K562 (cell line): ENCODE data around the gene PGRMC2. TPM values are rescaled to one million over a fixed set of nuclear protein-coding genes. Genes with fewer than 3 reads are reported as not detected.

Source experiments
- HDAC3 ChIP-seq: fragments of 450-650 bp; IDR thresholded peaks from 2 replicates; pipeline ENCODE4 v1.6.1; 2018; ENCODE audit warnings: borderline replicate concordance, mild to moderate bottlenecking, moderate library complexity; ENCODE audit not compliant: partially characterized antibody
- KLF13 ChIP-seq: fragments of 450-650 bp; IDR thresholded peaks from 2 replicates; pipeline ENCODE4 v1.6.1; 2016; ENCODE audit warnings: missing genetic modification characterization, low read depth, mild to moderate bottlenecking, missing compliant biosample characterization, moderate library complexity, borderline replicate concordance
- MLLT1 ChIP-seq, 2 experiments: fragments of 450-650 bp; IDR thresholded peaks; 2 replicates each; pipeline ENCODE4 v1.6.1; 2016
- NCOA2 ChIP-seq, 2 experiments: fragments of 450-650 bp; IDR thresholded peaks; 2 replicates each; pipeline ENCODE4 v1.6.1; 2018; ENCODE audit warnings: mild to moderate bottlenecking in 2 of 2, moderate library complexity in 1 of 2; ENCODE audit not compliant: partially characterized antibody in 2 of 2
- POLR2AphosphoS5 ChIP-seq: IDR thresholded peaks from 2 replicates; pipeline ENCODE4 v1.6.1; 2011; ENCODE audit warnings: mild to moderate bottlenecking, low read depth, low read length, moderate library complexity; ENCODE audit not compliant: control insufficient read depth, insufficient read depth
- PREB ChIP-seq: sonication (generic); formaldehyde crosslinking; IDR thresholded peaks from 2 replicates; pipeline ENCODE4 v1.8.1; 2023; ENCODE audit warnings: mild to moderate bottlenecking, missing genetic modification reagents
- RFX1 ChIP-seq: fragments of 450-650 bp; IDR thresholded peaks from 2 replicates; pipeline ENCODE4 v1.6.1; 2016; ENCODE audit warnings: mild to moderate bottlenecking, moderate library complexity
- RFX7 ChIP-seq: fragments of 250-450 bp; sonication (Bioruptor Pico); IDR thresholded peaks from 2 replicates; pipeline ENCODE4 v1.5.1; 2021; ENCODE audit warnings: mild to moderate bottlenecking
- SNIP1 ChIP-seq: fragments of 450-650 bp; IDR thresholded peaks from 2 replicates; pipeline ENCODE4 v1.7.1; 2017; ENCODE audit warnings: low read depth, mild to moderate bottlenecking
- TCF7L2 ChIP-seq: fragments of 150-350 bp; IDR thresholded peaks from 2 replicates; pipeline ENCODE4 v1.6.1; 2016; ENCODE audit warnings: low read depth, mild to moderate bottlenecking, low read length, moderate library complexity
- TRIM24 ChIP-seq, 2 experiments: fragments of 450-650 bp; IDR thresholded peaks; 2 replicates each; pipeline ENCODE4 v1.6.1; 2016
- ZBTB17 ChIP-seq: fragments of 450-650 bp; formaldehyde crosslinking; IDR thresholded peaks from 2 replicates; pipeline ENCODE4 v1.4.0; 2020; ENCODE audit warnings: mild to moderate bottlenecking
- polyA plus RNA-seq, 8 experiments: library from polyadenylated mRNA; depleted of rRNA in 4 of 8; stranded (reverse) in 5 of 8; unstranded in 3 of 8; fragments of >200 nt; fragmentation: Nextera tagmentation in 2 of 8; fragmentation: Illumina TruSeq in 1 of 8; extraction: Ambion mirVana in 2 of 8; extraction: Trizol in 1 of 8; gene quantifications; 2 replicates each; pipeline versions ENCODE4 v1.2.1 to v1.2.3, GENCODE V29; 2011 to 2014; ENCODE audit warnings: inconsistent platforms in 1 of 8, missing spikeins in 1 of 8
- total RNA-seq, 7 experiments: library from RNA; depleted of rRNA in 6 of 7; stranded (reverse); fragments of >200 nt in 6 of 7; fragmentation: Illumina TruSeq in 2 of 7; extraction: Trizol in 2 of 7; gene quantifications; 2 replicates each; pipeline versions ENCODE4 v1.2.1 to v1.2.3, GENCODE V29; 2011 to 2021; ENCODE audit warnings: low replicate concordance in 1 of 7

Gene PGRMC2
- total and polyA plus RNA-seq, 9 of the 15 experiments (the other 6 are each of a cell fraction or from before 2014, with no cell fraction given): 12.4 to 81.3 (median 22.7) TPM

DNA sequence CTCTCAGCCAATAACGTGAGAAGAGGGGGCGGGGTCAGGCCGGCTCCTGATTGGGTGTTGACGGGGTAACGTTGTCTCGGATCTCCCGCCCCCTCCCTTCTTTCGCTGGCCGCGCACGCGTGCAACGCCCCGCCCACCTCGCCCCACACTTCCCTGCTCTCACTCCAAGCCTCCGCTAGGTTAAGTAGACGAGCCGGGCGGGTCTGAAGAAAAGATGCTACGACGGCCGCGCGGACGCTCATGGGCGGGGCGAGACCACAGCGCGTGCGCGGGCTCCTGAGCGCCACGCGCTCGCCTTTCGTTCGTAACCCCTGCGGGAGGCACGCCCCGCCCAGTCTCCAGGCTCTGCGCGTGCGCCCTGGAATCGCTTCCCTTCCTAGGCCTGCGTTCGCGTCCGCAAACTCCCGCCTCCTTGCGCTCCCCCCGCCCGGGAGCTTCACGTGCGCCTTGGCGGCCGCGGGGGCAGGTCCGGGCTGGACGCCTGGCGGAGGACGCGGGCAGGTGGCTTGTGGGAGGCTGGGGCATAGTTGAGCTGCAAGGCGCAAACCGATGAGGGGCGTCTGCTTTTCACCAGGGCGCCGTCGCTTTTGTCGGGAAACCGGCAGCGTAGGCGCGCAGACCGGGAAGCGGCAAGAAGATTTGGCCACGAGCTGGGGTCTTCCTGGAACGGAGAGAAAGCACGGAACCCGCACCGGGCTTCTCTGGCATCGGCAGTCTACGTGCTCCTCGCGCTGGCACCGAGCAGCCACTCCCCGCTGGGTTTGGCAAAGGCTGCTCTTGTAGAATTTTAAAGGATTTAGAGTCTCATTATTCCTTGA lies 467 bp upstream of the PGRMC2 start (continued):
- TF ChIP-seq MLLT1 (IDR thresholded peaks at IDR 0.05): peak in 1 of 2 experiments; percentile 67; a peak in 2 of 4 replicates
- TF ChIP-seq HDAC3: no peak
- peak; percentile 40; the same call in 1 of the 2 replicates for TF ChIP-seq RFX1
- peak; percentile 93; the same call in 1 of the 2 replicates for TF ChIP-seq PREB (CRISPR knock-in tag)
- peak; percentile 48; the same call in 1 of the 2 replicates for TF ChIP-seq ZBTB17 (CRISPR knock-in tag)
- TF ChIP-seq TCF7L2: no peak
- TF ChIP-seq SNIP1: no peak
- TF ChIP-seq POLR2AphosphoS5: peak; percentile 79
- no peak for TF ChIP-seq NCOA2 (IDR thresholded peaks at IDR 0.05; ENCODE audit: partially characterized antibody in 2 of 2)
- TF ChIP-seq RFX7 (CRISPR knock-in tag): no peak
- peak in 1 of 2 experiments; percentile 59; a peak in 1 of 4 replicates for TF ChIP-seq TRIM24 (IDR thresholded peaks at IDR 0.05)
- TF ChIP-seq KLF13: peak; percentile 58; the same call in 1 of the 2 replicates
